Measurements from ENCODE around the gene MTFP1.
"Not testable (repeated sequence)": the region's sequence is repeated elsewhere in the genome, so short reads cannot be mapped to it uniquely, and the experiment has no call there.

The MTFP1 gene

DNA sequence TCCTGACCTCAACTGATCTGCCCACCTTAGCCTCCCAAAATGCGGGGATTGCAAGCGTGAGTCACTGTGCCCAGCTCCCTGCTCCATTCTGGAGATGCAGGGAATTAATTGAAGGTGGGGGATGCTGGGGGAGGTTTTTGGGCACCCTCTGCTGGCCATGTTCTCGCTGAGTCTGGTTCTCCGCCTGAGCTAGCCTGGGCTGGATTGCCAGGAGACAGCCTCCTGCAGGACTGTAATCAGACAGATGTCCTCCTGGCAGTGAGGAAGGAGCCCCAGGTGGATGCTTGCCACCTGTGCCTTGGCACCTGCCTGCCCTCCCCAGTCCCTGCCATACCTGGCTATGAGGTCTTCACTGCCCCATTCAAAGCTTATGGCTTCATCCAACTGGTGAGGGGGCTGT lies 5.4 kb downstream of the MTFP1 start:
- Mint-ChIP-seq H3K27me3 (no peaks in the 10 kb centered on the region), H3K4me3 (no peak overlapping the region), H3K9me3 (peaks cover 4% of the 10 kb centered on the region), H3K36me3 (peaks cover 37% of the 10 kb centered on the region), H3K4me1 (peaks cover 24% of the 10 kb centered on the region), H3K27ac (no peak overlapping the region)
- no peak for ATAC-seq

DNA sequence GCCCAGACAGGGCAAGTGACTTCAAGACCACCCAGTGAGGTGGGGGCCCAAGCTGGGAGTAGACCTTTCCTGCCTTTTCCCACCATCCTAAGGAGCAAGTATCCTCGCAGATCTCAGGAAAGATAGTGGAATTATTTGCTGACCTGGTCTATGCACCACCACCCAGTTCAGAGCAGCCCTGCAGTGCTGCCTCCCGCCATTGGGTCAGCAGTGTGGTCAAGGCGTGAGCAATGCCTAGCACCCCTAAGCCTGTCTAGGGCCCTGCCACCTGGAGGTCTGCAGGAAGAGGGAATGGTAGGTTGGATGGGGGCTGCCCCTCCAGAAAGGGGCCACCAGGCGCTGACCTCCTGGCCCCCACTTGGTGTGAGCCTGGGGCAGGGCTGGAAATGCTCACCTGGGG lies 6.5 kb downstream of the MTFP1 start:
- Mint-ChIP-seq H3K27ac (no peak overlapping the region), H3K27me3 (no peaks in the 10 kb centered on the region), H3K36me3 (peaks cover 39% of the 10 kb centered on the region), H3K9me3 (peaks cover 8% of the 10 kb centered on the region), H3K4me1 (peaks cover 15% of the 10 kb centered on the region), H3K4me3 (no peak overlapping the region)
- ATAC-seq, result no peak

DNA sequence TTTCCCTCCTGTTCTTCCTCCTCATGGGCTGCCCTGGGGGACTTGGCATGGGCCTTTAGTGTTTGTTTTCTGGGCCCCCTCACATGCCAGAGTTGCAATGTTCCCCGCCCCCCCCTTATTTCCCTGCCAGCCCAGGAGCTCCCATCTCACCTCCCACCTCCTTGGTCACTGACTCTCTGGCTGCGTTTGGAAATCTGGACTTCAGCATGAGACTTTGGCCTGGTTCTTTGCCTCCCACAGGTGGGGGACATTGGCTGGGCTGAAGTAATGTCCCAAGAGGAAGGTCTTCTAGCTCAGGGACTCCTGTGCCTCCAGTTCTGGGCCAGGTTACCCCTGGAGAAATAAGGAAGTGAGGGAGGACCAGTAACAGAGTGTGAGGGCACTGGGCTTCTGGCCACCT lies 7.0 kb downstream of the MTFP1 start:
- H3K36me3 Mint-ChIP-seq, result peaks cover 35% of the 10 kb centered on the region
- peaks cover 8% of the 10 kb centered on the region for H3K9me3 Mint-ChIP-seq
- peaks cover 11% of the 10 kb centered on the region for H3K4me1 Mint-ChIP-seq
- no peak overlapping the region for H3K27ac Mint-ChIP-seq
- no peaks in the 10 kb centered on the region for H3K27me3 Mint-ChIP-seq
- no peak overlapping the region for H3K4me3 Mint-ChIP-seq
- ATAC-seq, result no peak

- peaks cover 28% of the 10 kb centered on the region for H3K36me3 Mint-ChIP-seq
- no peak overlapping the region for H3K4me3 Mint-ChIP-seq
- H3K27me3 Mint-ChIP-seq, result peaks cover 5% of the 10 kb centered on the region
- H3K9me3 Mint-ChIP-seq, result peaks cover 8% of the 10 kb centered on the region
- H3K4me1 Mint-ChIP-seq, result peaks cover 11% of the 10 kb centered on the region
- no peak for ATAC-seq
- H3K27ac Mint-ChIP-seq, result no peak overlapping the region
Observed at GRCh38 chr22:30433227-30433626, 7.7 kb downstream of the MTFP1 start.

GRCh38 chr22:30433773-30434172 lies 8.2 kb downstream of the MTFP1 start:
- ATAC-seq, result no peak
- no peak overlapping the region for H3K4me3 Mint-ChIP-seq
- peaks cover 8% of the 10 kb centered on the region for H3K9me3 Mint-ChIP-seq
- H3K4me1 Mint-ChIP-seq, result peaks cover 11% of the 10 kb centered on the region
- peaks cover 10% of the 10 kb centered on the region for H3K27me3 Mint-ChIP-seq
- no peak overlapping the region for H3K27ac Mint-ChIP-seq
- peaks cover 22% of the 10 kb centered on the region for H3K36me3 Mint-ChIP-seq

- Mint-ChIP-seq H3K4me1 (peaks cover 11% of the 10 kb centered on the region), H3K27ac (peak overlapping the region; percentile 86), H3K4me3 (no peak overlapping the region), H3K9me3 (peaks cover 8% of the 10 kb centered on the region), H3K36me3 (peaks cover 16% of the 10 kb centered on the region), H3K27me3 (peaks cover 21% of the 10 kb centered on the region)
- ATAC-seq, result no peak
Observed at GRCh38 chr22:30434843-30435242, 9.3 kb downstream of the MTFP1 start.

GRCh38 chr22:30435674-30436126 lies 10.1 kb downstream of the MTFP1 start:
- Mint-ChIP-seq H3K9me3 (peaks cover 8% of the 10 kb centered on the region), H3K27ac (peak overlapping the region; percentile 86), H3K27me3 (peaks cover 29% of the 10 kb centered on the region), H3K4me3 (peak overlapping the region; percentile 59), H3K36me3 (peaks cover 11% of the 10 kb centered on the region), H3K4me1 (peaks cover 11% of the 10 kb centered on the region)
- peak; percentile 64 for ATAC-seq

DNA sequence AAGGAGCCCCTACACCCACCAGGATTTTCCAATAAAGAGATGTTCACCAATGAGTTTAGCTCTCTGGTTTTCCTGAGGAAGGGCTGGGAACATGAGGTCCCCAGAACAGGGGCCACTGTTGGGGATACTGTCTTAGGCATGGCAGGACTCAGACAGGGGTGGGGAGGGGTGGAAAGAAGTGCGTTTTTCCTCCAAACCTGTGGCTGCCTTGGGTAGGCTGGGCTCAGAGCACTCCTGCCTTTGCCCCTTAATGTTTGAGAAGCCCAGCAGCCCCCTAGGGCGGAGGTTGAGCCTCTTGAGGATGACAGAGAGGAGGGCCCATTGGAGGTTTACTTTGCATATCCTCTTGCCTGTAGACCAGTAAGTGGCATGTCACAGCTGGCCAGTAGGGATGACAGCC lies 10.6 kb downstream of the MTFP1 start:
- peak overlapping the region; percentile 59 for H3K4me3 Mint-ChIP-seq
- peaks cover 11% of the 10 kb centered on the region for H3K4me1 Mint-ChIP-seq
- H3K27me3 Mint-ChIP-seq, result peaks cover 34% of the 10 kb centered on the region
- ATAC-seq, result no peak
- peaks cover 8% of the 10 kb centered on the region for H3K9me3 Mint-ChIP-seq
- H3K27ac Mint-ChIP-seq, result peak overlapping the region; percentile 86
- peaks cover 11% of the 10 kb centered on the region for H3K36me3 Mint-ChIP-seq

DNA sequence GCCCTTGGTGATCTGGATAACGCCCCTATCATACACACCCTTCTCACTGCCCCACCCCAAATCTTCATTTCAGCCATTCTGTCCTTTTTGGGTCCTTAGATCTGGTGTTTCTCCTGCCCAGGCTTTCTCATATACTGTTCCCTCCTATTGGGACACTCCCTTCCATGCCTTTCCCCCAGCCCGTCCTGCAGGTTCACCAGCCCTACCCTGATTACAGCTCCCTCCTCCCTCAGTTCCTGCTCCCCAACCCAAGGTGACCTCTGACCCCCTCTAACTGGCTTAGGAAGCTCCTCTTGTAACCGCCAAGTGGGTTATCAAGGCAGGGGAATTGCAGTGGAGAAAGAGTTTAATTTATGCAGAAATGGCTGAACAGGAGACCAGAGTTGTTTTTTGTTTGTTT lies 13.0 kb downstream of the MTFP1 start:
- ATAC-seq, result no peak
- Mint-ChIP-seq H3K27me3 (peaks cover 46% of the 10 kb centered on the region), H3K36me3 (peaks cover 11% of the 10 kb centered on the region), H3K4me3 (no peak overlapping the region), H3K9me3 (peaks cover 11% of the 10 kb centered on the region), H3K27ac (no peak overlapping the region), H3K4me1 (peaks cover 22% of the 10 kb centered on the region)

DNA sequence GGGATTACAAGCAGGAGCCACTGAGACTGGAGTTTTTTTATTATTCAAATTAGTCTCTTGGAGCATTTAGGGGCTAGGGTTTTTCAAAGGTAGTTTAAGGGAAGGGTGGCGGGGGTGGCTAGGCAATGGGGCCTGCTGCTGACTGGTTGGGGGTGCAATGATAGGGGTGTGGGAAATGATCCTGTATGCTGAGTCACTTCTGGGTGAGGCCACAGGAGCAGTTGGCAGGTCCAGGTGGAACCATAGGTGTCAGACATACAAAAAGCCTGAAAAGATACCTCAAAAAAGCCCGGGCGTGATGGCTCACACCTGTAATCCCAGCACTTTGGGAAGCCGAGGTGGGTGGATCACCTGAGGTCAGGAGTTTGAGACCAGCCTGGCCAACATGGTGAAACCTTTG lies 13.7 kb downstream of the MTFP1 start:
- no peak for ATAC-seq
- Mint-ChIP-seq H3K9me3 (peaks cover 11% of the 10 kb centered on the region), H3K4me3 (no peak overlapping the region), H3K4me1 (peaks cover 22% of the 10 kb centered on the region), H3K36me3 (peaks cover 11% of the 10 kb centered on the region), H3K27me3 (peaks cover 51% of the 10 kb centered on the region), H3K27ac (no peak overlapping the region)

- H3K9me3 Mint-ChIP-seq, result peaks cover 11% of the 10 kb centered on the region
- no peak overlapping the region for H3K27ac Mint-ChIP-seq
- H3K4me3 Mint-ChIP-seq, result no peak overlapping the region
- peaks cover 22% of the 10 kb centered on the region for H3K4me1 Mint-ChIP-seq
- peaks cover 55% of the 10 kb centered on the region for H3K27me3 Mint-ChIP-seq
- no peak for ATAC-seq
- peaks cover 11% of the 10 kb centered on the region for H3K36me3 Mint-ChIP-seq
Observed at GRCh38 chr22:30439836-30440235, 14.3 kb downstream of the MTFP1 start.

DNA sequence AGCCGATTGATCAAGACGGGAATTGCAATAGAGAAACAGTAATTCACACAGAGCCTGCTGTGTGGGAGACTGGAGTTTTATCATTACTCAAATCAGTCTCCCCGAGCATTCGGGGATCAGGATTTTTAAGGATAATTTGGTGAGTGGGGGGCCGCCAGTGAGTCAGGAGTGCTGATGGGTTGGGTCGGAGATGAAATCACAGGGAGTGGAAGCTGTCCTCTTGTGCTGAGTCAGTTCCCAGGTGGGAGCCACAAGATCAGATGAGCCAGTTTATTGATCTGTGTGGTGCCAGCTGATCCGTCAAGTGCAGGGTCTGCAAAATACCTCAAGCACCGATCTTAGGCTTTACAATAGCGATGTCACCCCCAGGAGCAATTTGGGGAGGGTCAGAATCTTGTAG lies 15.5 kb downstream of the MTFP1 start:
- no peak overlapping the region for H3K4me3 Mint-ChIP-seq
- ATAC-seq, result no peak
- no peak overlapping the region for H3K27ac Mint-ChIP-seq
- peaks cover 68% of the 10 kb centered on the region for H3K27me3 Mint-ChIP-seq
- H3K9me3 Mint-ChIP-seq, result peaks cover 6% of the 10 kb centered on the region
- H3K4me1 Mint-ChIP-seq, result peaks cover 11% of the 10 kb centered on the region
- H3K36me3 Mint-ChIP-seq, result peaks cover under 1% of the 10 kb centered on the region

DNA sequence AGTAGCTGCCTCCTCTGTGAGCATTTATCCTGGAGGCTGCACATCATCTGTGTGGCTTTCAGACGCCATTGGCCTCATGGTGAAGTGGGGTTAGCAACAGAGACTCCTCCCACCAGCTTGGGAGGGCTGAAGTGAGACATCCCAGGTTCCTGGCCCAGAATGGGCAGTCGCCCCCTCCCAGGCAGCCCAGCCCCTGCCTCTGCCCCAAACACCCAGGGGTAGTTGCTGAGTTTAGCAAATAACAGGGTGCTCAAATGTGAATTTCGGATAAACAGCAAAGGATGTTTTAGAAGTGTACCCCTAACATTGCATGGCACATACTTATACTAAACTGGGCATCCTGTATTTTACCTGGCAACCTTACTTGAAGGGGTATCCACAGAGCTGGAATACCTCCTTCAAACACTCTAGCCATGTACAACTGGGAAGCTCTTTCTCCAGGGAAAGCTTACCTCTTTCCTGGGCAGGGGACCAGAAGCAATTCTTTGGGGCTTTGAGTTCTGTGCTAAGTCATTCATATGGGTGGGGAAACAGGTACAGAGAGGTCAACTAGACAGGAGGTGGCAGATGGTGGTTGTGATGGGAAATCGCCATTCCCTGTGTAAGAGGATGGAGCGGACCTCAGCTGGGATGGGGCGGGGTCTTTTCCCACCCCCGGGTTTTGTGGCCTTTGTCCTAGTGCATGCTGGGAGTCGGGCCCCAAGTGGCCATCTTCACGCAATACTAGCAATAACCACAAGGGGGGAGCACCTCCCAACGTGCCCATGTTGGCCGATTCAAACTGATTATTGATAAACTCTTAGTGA lies 19.3 kb downstream of the MTFP1 start:
- peaks cover 3% of the 10 kb centered on the region for H3K9me3 Mint-ChIP-seq
- H3K4me1 Mint-ChIP-seq, result peaks cover 10% of the 10 kb centered on the region
- H3K4me3 Mint-ChIP-seq, result no peak overlapping the region
- no peaks in the 10 kb centered on the region for H3K36me3 Mint-ChIP-seq
- ATAC-seq, result peak; percentile 56
- H3K27me3 Mint-ChIP-seq, result peaks cover 75% of the 10 kb centered on the region
- H3K27ac Mint-ChIP-seq, result peak overlapping the region; percentile 69

GRCh38 chr22:30445438-30446145 lies 20.0 kb downstream of the MTFP1 start:
- no peak for ATAC-seq
- Mint-ChIP-seq H3K9me3 (peaks cover 3% of the 10 kb centered on the region), H3K4me3 (no peak overlapping the region), H3K27me3 (peaks cover 75% of the 10 kb centered on the region), H3K27ac (peak overlapping the region; percentile 69), H3K36me3 (no peaks in the 10 kb centered on the region), H3K4me1 (peaks cover 10% of the 10 kb centered on the region)

DNA sequence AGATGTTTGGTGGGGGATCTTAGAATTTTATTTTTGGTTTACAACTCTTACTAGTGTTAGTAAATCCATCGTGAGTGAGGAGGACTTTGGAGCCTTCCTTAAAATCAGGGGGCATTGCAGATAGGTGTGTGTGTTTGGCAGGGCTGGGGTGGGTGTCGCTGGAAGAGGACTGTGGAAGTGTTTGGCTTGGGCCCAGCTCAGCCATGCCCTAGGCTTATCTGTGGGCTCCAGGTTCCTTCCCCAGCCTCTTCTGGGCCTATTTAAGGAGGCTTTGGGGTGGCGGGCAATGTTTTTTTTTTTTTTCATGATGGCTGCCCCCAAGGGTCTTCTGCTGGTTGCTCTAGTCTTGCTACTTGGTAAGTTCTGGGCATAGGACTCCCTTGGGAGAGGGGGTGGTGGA lies 22.1 kb downstream of the MTFP1 start:
- peaks cover 3% of the 10 kb centered on the region for H3K9me3 Mint-ChIP-seq
- H3K4me1 Mint-ChIP-seq, result peaks cover 3% of the 10 kb centered on the region
- H3K4me3 Mint-ChIP-seq, result no peak overlapping the region
- peaks cover 84% of the 10 kb centered on the region for H3K27me3 Mint-ChIP-seq
- H3K36me3 Mint-ChIP-seq, result no peaks in the 10 kb centered on the region
- ATAC-seq, result no peak
- H3K27ac Mint-ChIP-seq, result no peak overlapping the region

DNA sequence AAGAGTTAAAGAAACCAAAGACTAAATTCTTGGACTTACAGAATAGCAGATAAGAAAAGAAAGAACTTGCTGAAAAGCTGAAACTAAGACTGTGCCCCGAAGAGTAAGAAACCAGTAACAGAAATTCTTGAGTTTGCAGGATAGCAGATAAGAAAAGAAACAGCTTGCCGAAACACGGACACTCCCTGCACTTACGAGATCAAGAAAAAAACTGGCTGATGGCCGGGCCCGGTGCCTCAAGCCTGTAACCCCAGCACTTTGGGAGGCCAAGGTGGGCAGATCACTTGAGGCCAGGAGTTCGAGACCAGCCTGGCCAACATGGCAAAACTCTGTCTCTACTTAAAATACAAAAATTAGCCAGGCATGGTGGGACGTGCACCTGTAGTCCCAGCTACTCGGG lies 25.9 kb downstream of the MTFP1 start:
- not testable (repeated sequence) for H3K27ac Mint-ChIP-seq, ATAC-seq, H3K4me3 Mint-ChIP-seq, H3K36me3 Mint-ChIP-seq, H3K4me1 Mint-ChIP-seq, H3K9me3 Mint-ChIP-seq
- H3K27me3 Mint-ChIP-seq, result peaks cover 72% of the 10 kb centered on the region
